NCI-H526 (cell line): ENCODE results near the gene SELENOO.
"Not testable (repeated sequence)": the region's sequence is repeated elsewhere in the genome, so short reads cannot be mapped to it uniquely, and the experiment has no call there.

Experiments
- DNase-seq, 2 experiments: peaks; one replicate each; lab custom pipeline; 2025; lab: John Stamatoyannopoulos, UW

SELENOO gene, protein sequence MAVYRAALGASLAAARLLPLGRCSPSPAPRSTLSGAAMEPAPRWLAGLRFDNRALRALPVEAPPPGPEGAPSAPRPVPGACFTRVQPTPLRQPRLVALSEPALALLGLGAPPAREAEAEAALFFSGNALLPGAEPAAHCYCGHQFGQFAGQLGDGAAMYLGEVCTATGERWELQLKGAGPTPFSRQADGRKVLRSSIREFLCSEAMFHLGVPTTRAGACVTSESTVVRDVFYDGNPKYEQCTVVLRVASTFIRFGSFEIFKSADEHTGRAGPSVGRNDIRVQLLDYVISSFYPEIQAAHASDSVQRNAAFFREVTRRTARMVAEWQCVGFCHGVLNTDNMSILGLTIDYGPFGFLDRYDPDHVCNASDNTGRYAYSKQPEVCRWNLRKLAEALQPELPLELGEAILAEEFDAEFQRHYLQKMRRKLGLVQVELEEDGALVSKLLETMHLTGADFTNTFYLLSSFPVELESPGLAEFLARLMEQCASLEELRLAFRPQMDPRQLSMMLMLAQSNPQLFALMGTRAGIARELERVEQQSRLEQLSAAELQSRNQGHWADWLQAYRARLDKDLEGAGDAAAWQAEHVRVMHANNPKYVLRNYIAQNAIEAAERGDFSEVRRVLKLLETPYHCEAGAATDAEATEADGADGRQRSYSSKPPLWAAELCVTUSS

DNA sequence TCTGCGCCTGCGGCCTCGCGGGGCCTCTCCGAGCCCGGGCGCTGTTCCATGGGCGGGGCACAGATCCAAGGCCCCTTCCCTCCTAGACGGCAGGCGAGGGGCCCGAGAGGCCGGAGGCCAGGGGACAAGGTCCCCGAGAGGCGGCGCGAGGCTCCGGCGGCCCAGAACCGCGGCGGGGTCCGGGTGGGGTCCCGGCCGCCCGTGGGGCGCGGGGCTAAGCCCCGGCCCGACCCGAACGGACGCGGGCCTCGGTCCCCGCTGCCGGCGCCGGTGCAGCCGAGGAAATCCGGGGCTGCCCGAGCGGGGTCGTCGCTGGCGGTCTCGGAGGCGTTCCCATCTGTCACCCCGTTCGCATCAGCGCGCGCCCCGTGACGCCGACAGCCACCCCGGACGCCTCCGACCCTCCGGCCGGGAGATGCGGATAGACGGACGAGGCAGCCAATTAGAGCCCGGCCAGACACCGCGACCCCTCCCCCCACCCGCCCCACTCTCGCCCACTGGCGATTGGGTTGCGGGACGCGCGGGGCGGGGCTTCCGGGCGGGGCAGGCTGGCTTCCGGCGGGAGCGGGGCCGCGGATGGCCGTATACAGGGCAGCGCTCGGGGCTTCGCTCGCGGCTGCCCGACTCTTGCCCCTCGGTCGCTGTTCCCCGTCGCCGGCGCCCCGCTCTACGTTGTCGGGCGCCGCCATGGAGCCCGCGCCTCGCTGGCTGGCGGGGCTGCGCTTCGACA, at the start of gene SELENOO:
SELENOO (plus strand) TSS at position 551 of the 730 bp plus-strand sequence; CDS start at position 577, 26 bp downstream.
- peak; percentile 52 to 89 for DNase-seq

DNA sequence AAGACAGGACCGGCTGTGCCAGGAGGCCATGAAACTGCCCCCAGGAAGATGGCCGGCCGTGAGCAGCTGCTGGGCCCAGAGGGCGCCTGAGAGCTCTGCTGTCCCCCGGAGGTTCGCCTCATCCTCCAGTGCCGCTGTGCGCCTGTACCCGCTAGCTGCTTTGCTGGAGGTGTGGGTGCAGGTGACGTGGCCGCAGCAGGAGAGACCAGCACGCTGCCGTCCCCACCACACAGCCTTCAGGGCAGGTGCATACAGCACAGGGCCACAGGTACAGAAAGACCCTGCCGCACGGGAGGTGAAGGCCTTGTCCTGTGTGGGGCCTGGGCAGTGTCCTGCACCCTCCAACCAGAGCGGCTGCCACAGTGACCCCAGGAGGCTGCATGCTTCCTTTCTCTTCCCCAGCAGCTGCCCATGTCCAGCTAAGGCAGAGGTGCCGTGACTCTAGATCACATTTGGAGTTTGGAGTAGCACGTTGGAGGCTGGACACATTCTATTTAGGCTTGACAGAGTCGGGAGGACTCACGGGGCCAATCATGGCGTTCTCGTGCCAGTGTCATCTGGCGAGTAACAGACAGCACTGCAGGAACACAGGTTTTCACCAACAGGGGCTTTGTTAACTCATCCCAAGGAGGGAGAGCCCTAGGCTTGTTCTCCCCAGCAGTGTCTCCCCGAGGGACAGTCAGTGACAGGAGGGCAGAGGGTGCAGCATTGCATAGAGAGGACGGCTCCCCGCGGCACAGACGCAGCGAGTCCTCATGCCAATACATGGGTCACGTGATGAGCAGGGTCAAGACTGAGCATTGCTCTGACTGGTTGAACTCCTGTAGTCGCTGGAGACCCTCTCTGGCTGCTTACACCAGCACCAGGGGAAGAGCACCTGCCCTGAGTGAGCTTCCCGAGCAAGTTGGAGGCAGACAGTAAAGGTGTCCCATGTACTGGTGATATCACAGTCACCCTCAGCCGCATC, 49.0 kb upstream of the SELENOO start:
- DNase-seq = no peak

DNA sequence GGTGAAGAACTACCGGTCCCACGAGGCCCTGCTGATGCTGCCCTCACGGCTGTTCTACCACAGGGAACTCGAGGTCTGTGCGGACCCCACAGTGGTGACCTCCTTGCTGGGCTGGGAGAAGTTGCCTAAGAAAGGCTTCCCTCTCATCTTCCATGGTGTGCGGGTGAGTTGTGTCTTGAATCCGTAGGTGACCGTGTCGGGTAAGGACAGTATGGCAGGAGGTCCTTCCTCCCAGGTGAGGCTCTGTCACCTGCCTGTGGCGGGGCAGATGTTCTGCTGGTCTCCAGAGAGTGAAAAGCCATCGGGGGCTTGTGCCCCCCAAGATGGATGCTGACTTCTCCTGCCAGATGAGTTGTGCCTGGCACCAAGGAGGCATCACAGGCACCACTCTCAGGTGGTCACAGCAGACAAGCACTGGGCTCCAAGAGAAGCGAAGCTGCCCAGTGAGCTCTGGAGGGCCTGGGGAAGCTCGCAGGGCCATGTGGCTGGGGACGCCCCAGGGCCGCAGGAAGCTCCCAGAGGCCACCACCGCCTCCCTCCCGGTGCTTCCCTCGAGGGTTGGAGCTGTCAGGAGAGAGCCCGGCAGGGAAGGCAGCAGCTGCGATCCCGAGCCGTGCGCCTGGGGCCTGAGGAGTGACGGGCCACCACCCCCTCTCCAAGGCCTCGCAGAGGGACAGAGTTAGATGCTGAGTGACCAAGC, 47.6 kb upstream of the SELENOO start:
- no peak for DNase-seq

GRCh38 chr22:50153756-50154140, 47.1 kb upstream of the SELENOO start:
- DNase-seq = no peak

GRCh38 chr22:50157709-50158375, 43.0 kb upstream of the SELENOO start:
- DNase-seq = peak in 1 of 2 experiments; percentile 38

- DNase-seq = no peak
These were observed 39.9 kb upstream of the SELENOO start for GRCh38 chr22:50160947-50161346.

DNA sequence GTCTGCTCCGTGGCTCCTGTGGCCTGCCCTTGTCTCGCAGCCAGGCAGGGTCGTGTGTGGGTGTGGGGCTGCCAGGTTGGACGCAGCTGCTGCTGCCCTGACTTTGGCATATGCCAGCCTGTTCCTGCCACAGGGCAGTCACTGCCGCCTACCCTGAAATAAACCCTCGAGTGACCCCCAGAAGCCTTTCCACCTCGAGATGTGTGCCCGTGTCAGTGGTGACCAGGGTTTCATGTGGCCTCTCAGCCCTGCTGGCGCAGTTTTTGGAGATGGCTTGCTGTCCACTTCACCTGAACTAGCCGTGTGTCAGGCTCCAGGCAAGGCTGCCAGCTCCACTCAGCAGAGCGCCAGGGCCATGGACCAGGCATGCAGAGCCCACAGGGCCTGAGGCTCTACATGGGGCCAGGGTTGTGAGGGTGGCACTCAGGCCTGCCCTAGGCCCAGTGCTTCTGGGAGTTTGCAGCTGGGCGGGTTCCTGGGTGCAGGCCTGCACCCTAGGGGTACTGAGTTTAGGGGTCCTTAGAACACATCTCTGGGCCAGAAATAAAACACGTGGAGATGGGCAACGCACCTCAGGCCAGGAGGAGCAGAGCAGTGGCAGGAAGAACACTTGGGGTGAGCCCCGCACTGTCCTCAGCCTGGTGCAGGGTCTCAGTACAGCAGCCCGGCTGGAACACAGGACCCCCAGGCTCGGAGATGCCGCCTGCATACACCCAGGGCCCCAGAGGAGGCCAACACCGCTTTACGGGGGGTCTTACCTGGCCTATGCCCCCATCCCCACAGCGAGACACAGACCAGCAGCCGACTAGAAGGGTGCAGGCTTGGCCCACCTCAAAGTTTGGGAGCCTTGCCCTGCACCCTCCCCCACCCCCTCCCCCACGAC, 39.1 kb upstream of the SELENOO start:
- no peak for DNase-seq

GRCh38 chr22:50162391-50162956, 38.3 kb upstream of the SELENOO start:
- no peak for DNase-seq

DNA sequence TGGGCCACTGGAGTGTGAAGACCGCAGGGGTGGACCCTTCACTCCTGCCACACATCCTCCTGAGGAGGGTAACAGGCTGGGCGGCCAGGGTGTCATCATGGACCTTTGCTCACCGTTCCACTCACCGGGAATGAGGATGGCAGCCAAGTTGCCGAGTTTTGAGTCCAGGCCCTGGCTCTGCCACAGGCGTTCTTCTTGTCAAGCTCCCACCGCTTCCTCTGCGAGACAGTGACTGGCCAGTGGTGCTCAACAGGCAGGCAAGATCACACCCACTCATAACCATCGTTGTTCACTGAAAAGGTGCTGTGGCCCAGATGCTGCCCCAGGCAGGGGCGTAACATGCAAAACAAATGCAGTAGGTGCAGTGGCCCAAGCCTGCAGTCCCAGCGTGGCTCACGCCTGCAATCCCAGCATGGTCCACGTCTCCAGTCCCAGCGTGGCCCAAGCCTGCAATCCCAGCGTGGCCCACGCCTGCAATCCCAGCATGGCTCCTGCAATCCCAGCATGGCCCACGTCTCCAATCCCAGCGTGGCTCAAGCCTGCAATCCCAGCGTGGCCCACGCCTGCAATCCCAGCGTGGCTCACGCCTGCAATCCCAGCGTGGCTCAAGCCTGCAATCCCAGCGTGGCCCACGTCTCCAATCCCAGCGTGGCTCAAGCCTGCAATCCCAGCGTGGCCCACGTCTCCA, 35.2 kb upstream of the SELENOO start:
- no peak for DNase-seq

DNA sequence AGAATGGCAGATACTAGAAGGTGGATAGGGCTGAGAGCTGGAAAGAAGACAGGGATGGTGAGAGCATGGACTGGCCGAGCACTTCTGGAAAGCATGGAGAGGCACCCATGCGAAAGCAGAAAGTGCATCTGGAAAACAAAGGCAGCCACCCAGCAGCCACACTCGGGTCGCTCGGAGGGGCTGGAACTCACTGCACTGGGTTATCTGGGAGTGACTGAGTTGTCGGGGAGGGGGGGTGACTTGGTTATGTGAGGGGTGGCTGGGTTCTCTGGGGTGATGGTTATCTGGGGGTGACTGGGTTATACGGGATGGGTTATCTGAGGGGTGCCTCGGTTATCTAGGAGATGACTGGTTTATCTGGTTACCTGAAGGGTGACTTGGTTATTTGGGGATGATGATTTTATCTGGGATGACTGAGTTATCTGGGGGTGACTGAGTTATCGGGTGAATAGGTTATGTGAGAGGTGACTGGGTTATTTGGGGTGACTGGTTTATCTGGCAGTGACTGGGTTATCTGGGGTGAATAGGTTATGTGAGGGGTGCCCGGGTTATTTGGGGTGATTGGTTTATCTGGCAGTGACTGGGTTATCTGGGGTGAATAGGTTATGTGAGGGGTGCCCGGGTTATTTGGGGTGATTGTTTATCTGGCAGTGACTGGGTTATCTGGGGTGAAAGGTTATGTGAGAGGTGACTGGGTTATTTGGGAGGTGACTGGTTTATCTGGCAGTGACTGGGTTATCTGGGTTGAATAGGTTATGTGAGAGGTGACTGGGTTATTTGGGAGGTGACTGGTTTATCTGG, 32.9 kb upstream of the SELENOO start:
- no peak for DNase-seq

- not testable (repeated sequence) for DNase-seq
These were observed 32.2 kb upstream of the SELENOO start for GRCh38 chr22:50168490-50169180.

DNA sequence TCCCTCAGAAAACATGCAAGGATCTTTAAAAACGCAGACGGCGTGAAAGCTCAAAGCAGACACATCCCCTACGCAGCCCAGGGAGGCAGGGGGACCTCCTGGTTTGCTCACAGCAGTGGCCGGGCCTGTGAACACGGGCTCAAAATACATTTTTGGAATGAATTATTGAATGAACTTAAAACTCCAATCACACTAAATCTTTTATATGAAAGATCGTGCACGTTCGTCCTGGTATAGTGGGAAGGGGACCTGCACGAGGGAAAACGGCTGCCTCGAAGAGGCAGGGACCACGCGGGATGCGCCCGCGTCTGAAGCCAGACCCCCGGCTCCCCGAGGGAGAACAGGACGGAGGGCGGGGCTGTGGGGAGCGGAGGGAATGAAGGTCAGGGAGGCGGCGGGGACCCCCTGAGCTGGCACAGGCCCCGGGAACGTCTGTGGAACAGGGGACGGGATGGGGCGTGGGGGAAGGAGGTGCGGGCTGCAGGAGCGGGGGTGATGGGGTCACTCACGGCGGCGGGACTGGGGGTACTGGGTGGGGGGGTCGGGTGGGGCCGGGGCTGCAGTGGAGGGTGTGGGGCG, 31.5 kb upstream of the SELENOO start:
- DNase-seq = peak in 1 of 2 experiments; percentile 38

DNA sequence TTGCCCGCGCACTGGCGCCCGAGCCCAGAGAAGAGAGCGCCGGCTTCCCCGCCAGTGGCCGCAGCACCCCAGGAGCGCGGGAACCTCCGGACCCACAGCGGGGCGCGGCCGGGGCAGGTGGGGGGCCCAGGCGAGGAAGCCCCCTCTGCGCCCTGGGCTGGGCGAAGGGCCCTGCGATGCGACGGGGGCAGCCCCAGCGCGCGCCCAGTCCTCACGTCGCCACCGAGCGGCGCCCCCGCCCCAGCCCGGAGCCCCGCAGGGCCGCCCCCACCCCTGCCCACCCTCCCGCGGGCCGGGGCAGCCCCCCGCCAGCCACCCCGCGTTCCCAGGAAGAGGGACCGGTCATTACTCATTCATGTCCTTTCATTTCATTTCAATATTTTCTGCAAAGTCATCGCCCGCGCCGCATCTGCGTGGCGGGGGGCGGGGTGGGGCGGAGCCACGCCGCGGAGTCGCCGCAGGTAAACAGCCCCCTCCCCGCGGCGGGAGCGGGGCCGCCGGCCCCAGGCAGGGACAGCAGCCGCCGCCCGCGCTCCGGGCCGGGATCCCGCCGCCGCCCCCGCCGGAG, 31.0 kb upstream of the SELENOO start:
- DNase-seq = peak in 1 of 2 experiments; percentile 47

DNA sequence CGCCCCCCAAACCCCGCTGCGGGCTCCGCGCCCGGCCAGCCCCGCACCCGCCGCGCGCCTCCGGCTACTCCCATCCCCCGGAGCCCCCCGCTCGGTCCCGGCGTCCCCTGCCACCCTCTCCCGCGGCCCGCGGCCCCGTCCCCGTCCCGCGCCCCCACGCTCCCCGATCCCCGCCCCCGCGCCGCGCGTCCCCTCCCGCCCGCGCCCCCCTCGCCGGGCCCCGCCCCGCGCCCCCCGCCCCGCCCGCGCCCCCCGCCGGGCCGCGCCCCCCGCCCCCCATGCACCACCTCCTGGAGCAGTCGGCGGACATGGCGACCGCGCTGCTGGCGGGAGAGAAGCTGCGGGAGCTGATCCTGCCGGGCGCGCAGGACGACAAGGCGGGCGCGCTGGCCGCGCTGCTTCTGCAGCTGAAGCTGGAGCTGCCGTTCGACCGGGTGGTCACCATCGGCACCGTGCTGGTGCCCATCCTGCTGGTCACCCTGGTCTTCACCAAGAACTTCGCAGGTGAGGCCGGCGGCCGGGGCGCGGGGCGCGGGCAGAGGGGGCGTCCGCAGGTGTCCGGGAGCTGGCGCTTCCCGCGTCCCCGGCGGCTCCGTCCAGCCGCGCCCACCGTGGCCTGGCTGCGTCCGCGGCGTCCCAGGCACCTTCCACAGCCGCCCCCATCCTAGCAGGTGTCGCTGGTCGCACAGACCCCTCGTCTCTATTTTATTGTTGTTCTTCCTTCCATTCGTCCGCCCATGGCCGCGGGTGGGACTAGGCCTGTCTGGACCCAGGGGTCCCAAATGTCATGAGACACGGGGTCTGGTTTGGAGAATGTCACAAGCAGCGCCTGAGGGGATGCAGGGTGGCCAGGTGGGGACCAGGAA, 30.1 kb upstream of the SELENOO start, which contains the start of gene PANX2:
PANX2 (plus strand) TSS at position 279 of the 866 bp plus-strand sequence; CDS start at position 279, 0 bp downstream.
- peak in 1 of 2 experiments; percentile 35 for DNase-seq
